Fibroblast of pulmonary artery (primary cell): Measurements from ENCODE around the gene LRRC31.

ENCODE experiments used
- DNase-seq: peaks from one replicate; pipeline ENCODE4 v3.0.0-alpha.2; 2010; ENCODE audit warnings: low read depth
- H3K4me3 ChIP-seq: replicated peaks from 2 replicates; pipeline ENCODE4 v1.5.1; 2011; ENCODE audit warnings: low read depth, mild to moderate bottlenecking, control low read depth, low read length, moderate library complexity
- TF ChIP-seq, protein P1 (sequence below): IDR thresholded peaks from 2 replicates; pipeline ENCODE4 v1.5.1; 2011; ENCODE audit warnings: mild to moderate bottlenecking, control low read depth, low read length, inconsistent platforms; ENCODE audit errors: missing control alignments

LRRC31 gene

DNA sequence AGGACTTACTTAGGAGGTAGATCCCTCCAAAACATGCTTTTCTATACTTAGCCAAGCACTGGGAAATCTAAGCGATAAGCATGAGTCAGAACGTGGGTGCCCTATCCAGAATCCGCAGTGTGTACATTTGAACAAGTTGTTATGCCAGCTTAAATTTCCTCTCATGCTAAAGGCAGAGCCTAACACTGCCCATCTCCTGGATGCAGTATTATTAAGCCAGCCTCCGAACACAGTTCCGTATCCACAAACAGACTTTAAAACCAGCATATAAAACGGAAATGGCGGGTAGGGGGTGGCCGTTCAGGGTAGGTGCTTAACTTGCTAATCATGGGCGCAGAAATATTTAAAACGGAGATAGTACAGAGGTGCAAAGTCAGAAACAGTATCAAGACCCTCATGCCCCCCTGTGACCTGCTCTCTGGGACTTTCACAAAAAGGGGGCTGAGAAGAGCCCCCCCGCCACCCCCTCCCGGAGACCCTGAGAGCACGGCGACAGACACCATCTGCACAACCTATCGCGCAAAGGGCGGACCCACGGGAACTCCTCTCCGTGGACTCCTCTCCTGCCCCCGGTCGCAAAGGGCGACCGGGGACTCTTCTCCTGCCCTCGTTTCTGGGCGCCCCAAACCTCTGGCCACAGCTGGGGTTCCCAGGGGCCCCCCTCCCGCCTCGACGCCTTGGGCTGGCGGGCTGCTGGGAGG, 58.0 kb downstream of the LRRC31 start:
- peak; percentile 73 for DNase-seq
- peak overlapping the region; percentile 52 for H3K4me3 ChIP-seq
- TF ChIP-seq, protein P1, sequence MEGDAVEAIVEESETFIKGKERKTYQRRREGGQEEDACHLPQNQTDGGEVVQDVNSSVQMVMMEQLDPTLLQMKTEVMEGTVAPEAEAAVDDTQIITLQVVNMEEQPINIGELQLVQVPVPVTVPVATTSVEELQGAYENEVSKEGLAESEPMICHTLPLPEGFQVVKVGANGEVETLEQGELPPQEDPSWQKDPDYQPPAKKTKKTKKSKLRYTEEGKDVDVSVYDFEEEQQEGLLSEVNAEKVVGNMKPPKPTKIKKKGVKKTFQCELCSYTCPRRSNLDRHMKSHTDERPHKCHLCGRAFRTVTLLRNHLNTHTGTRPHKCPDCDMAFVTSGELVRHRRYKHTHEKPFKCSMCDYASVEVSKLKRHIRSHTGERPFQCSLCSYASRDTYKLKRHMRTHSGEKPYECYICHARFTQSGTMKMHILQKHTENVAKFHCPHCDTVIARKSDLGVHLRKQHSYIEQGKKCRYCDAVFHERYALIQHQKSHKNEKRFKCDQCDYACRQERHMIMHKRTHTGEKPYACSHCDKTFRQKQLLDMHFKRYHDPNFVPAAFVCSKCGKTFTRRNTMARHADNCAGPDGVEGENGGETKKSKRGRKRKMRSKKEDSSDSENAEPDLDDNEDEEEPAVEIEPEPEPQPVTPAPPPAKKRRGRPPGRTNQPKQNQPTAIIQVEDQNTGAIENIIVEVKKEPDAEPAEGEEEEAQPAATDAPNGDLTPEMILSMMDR = no peak

DNA sequence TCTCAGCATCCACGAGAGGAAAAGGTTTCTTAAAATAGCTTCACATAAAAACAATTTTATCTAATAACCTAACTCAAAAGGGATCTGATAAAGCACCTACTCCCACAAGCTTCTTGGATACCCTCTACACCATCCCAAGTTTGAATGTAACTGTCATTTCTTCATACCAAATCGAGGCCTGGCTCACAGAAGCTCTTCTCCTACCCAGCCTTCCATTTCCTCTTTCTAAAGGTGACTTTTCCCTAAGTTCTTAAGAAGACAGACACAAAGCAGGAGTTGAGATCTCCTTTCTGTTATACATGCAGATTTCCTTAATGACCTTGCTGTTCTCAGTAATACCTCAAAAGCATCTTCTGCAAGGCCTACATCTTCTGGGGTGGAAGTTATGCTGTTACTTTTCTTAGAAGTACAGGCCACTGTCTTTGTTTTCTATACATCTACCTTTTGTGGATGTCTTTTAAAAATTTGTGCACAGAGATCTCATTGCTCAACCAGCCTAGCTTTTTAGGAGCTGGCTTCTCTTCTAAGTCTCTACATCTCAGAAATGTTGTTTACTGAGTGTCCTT, 60.4 kb downstream of the LRRC31 start:
- TF ChIP-seq, protein P1 = no peak
- no peak overlapping the region for H3K4me3 ChIP-seq
- DNase-seq = no peak

DNA sequence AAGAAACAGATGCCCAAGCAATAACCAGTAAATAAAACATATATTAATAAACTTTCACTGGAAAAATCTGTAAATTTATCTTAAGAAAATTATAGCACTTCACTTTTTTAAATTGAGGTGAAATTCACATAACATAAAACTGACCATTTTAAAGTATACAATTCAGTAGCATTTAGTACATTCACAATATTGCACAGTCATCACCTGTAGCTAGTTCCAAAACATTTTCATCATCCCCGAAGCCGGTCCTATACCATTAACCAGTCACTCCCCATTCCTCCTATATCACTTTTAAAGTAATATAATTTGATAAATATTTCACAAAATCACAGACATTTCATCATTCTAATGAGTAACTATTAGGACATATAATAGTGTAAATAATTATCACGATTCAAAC, 65.1 kb downstream of the LRRC31 start:
- no peak for DNase-seq
- TF ChIP-seq, protein P1 = no peak
- no peak overlapping the region for H3K4me3 ChIP-seq

GRCh38 chr3:169792359-169792758, 77.4 kb downstream of the LRRC31 start:
- TF ChIP-seq, protein P1 = no peak
- no peak for DNase-seq
- H3K4me3 ChIP-seq = no peak overlapping the region

DNA sequence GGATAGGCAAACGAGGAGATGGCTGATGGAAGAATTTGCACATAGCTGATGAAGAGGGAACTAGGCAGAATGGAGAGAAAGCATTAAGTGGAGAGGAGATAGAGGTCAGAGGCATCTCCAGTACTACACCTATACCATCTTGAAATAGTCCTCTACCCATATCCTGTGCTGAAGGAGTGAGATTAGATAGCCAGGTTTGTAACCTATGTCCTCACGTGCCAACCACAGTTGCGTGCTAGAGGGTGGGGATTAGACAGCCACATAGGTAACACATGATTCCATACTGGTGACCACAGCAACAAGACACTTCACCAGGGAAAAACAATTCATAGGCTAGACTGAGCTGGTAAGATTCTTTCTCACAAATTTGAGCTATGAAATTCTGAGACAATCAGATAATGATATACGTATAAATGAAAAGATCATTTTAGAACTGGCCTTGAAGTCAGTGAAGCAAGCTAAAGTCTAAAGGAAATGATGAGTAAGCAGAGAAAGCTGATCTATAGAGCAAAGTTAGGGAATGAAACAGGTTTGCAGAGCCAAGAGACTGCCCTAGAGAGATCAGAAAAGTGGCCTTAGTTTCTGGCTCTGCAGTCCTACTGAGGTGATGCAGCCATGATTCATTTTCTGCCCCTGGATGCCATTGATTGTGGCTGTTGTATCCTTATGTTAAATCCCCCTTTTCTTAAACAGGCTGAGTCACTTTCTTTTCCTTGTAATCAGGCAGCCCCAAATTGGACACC, 78.9 kb downstream of the LRRC31 start:
- DNase-seq = peak; percentile 27

GRCh38 chr3:169790219-169790618, 79.5 kb downstream of the LRRC31 start:
- H3K4me3 ChIP-seq = no peak overlapping the region
- TF ChIP-seq, protein P1 = no peak
- DNase-seq = no peak

More for the DNA sequence above, 78.9 kb downstream of the LRRC31 start:
- TF ChIP-seq, protein P1 = no peak
- H3K4me3 ChIP-seq = no peak overlapping the region
